Measurements from ENCODE around the gene CRISPLD2. TPM values are rescaled to one million over a fixed set of nuclear protein-coding genes. Genes with fewer than 3 reads are reported as not detected.

CRISPLD2 gene
- total RNA-seq, result 117 TPM

GRCh38 chr16:84819644-84820304, at the start of gene CRISPLD2:
CRISPLD2 (plus strand) TSS chr16:84819985; CDS start chr16:84838496, 18,511 bp downstream.
- DNase-seq (ENCODE audit: low spot score), result peak; percentile 93

- no peak for DNase-seq (ENCODE audit: low spot score)
Measured at GRCh38 chr16:84773312-84773711, 46.5 kb upstream of the CRISPLD2 start.

- DNase-seq (ENCODE audit: low spot score), result no peak
Measured at GRCh38 chr16:84774810-84775209, 45.0 kb upstream of the CRISPLD2 start.

GRCh38 chr16:84775262-84775810, 44.4 kb upstream of the CRISPLD2 start:
- DNase-seq (ENCODE audit: low spot score), result no peak

DNA sequence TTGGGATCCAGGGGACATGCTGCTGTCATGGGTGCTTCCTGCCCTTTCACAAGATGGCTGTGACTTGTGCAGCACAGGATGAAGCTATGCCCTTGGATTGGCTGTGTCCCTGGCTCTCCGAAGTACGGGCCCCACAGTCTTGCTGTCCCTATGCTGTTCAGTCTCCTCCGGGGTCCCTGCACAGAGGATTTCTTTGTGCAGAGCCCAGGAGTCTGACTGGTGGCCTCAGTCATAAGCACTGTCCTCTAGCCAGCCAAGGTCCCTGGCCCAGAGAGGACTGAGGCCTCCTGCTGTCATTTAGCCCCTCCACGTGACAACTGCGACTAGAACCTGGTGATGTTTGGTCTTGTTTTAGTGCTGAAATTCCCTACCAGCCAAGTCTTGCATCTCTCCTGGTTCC, 42.4 kb upstream of the CRISPLD2 start:
- DNase-seq (ENCODE audit: low spot score), result no peak

GRCh38 chr16:84778720-84779119, 41.1 kb upstream of the CRISPLD2 start:
- no peak for DNase-seq (ENCODE audit: low spot score)

GRCh38 chr16:84780063-84780462, 39.7 kb upstream of the CRISPLD2 start:
- no peak for DNase-seq (ENCODE audit: low spot score)

DNA sequence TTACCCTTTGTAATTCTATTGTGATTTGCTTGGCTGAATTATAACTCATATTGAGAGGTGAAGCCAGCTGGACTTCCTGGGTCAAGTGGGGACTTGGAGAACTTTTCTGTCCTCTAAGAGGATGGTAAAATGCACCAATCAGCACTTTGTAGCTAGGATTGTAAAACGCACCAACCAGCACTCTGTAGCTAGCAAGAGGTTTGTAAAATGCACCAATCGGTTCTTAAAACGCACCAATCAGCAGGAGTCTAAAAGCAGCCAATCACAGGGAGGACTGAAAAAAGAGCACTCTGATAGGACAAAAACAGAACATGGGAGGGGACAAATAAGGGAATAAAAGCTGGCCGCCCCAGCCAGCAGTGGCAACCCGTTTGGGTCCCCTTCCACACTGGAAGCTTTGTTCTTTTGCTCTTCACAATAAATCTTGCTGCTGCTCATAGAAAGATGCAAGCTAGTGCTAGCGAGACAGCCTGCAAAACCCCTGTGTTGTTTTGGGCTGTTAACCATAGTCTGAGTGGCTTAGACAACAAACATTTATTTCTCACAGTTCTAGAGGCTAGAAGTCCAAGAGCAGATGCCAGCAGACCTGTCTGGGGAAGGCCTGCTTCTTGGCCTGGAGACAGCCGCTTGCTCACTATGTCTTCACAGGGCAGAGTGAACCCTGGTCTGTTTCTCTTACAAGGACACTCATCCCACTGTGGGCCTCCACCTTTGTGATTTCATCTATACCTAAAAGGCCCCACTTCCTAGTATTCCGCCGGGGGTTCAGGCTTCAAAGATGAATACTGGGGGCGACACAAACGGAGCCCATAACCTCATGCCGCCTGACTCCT, 39.0 kb upstream of the CRISPLD2 start:
- no peak for DNase-seq (ENCODE audit: low spot score)

GRCh38 chr16:84782846-84783245, 36.9 kb upstream of the CRISPLD2 start:
- no peak for DNase-seq (ENCODE audit: low spot score)

GRCh38 chr16:84785843-84786581, 33.8 kb upstream of the CRISPLD2 start:
- peak; percentile 65 for DNase-seq (ENCODE audit: low spot score)

GRCh38 chr16:84786605-84787262, 33.1 kb upstream of the CRISPLD2 start:
- DNase-seq (ENCODE audit: low spot score), result no peak

GRCh38 chr16:84787263-84787622, 32.5 kb upstream of the CRISPLD2 start:
- DNase-seq (ENCODE audit: low spot score), result no peak

DNA sequence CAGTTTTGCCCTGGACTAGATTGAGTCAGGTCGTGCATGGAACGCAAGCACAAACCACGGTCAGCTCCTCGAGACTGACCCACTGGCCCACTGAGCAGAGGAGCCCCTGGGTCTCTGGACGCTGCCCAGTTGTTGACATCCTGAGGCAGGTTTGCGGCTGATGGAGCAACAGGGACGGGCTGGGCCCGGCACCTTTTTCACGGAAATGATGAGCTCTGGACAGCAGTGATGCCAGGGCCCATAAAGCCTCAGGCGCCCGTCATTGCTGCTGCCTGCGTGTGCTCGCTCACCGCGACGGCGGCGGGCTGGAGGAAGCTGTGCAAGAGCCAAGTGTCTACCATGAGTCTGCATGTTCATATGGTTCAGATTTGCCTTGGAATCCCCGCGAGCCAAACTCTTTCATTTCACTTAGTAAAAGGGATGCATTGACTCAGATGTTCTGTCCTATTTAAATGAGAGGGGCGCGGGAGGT, 30.8 kb upstream of the CRISPLD2 start:
- DNase-seq (ENCODE audit: low spot score), result no peak

DNA sequence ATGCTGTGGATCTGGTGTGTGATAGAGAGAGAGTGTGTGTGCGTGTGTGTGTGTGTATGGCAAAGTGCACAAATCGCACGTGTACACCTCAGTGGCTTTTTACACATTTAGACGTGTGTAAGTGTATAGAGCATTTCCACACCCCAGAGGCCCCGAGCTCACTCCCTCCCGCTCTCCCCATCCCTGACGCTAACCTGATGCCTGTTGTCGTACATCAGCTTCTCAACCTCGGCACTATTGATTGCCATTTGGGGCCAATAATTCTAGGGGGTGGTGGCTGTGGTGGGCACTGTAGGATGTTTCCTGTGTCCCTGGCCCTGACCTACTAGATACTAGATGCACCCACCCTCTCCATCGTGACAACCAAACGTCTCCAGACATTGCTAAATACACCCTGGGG, 30.4 kb upstream of the CRISPLD2 start:
- DNase-seq (ENCODE audit: low spot score), result no peak

DNA sequence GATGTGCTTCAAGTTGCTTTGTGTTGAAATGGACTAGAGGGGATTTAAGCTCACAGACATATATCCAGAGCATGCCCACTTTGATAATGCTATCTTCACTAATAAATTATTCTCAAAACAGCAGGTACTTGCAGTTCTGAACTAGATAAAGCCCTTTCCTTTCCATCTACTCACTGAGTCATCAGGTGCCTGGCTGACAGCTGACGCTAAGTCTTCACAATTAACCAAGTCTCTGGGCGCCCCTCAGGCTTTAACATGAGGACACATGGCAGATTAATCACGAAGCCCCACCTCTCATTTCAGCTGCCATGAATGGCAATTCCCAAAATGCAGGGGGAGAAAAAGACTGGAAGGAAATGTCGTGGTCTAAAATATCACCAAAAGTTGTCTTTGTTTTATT, 29.5 kb upstream of the CRISPLD2 start:
- no peak for DNase-seq (ENCODE audit: low spot score)

GRCh38 chr16:84791088-84791487, 28.7 kb upstream of the CRISPLD2 start:
- DNase-seq (ENCODE audit: low spot score), result no peak

DNA sequence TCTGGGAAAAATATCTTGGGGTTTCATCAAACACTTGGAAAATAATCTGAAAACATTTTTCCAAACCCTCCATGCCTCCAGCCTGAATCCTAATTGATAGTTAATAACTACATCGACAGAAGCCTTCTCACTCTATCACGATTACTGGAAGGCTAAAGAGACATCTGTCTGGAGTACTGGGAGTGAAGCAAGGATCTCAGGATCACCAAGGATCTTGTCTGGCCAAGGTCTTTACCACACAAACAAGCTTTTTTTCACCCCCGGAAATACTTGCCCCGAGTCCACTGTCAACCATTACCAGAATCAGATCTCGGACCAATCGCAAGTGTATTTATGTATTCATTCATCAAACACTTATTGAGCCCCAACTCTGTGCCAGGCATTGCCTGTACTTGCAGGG, 28.3 kb upstream of the CRISPLD2 start:
- DNase-seq (ENCODE audit: low spot score), result no peak

DNA sequence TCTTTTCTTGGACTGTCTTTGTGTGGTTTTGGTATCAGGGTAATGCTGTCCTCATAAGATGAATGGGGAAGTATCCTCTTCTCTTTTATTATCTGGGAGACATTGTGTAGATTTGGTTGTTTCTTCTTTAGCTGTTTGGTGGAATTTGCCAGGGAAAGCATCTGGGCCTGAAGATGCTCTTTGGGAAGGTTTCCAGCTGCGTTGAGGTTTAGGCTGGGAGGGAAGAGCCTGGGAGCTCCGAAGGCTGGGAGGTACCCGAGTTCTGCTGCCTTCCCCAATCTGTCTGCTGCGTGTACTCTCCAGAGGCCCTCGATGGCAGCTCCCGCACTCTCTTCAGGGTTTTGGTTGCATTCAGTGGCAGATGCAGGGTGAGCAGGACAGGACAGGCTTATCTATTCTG, 25.6 kb upstream of the CRISPLD2 start:
- no peak for DNase-seq (ENCODE audit: low spot score)

DNA sequence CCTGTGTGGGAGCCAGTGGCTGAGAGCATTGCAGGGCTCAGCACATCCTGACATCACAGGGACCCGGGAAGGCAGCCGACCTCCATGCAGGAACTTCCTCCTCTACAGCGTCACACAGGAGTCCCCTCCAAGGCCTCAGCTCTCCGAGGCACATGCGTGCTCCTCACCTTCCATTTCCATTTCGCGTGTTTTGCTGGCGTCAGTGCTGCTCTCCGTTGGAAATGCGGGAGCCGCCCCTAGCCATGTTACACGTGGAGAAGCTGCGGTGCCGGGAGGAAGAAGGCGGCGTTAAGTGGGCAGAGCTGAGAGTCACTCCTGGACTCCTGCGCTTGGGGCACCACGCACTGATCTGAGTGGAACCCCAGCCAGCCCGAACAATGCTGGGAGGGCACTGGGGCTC, 25.2 kb upstream of the CRISPLD2 start:
- DNase-seq (ENCODE audit: low spot score), result no peak

DNA sequence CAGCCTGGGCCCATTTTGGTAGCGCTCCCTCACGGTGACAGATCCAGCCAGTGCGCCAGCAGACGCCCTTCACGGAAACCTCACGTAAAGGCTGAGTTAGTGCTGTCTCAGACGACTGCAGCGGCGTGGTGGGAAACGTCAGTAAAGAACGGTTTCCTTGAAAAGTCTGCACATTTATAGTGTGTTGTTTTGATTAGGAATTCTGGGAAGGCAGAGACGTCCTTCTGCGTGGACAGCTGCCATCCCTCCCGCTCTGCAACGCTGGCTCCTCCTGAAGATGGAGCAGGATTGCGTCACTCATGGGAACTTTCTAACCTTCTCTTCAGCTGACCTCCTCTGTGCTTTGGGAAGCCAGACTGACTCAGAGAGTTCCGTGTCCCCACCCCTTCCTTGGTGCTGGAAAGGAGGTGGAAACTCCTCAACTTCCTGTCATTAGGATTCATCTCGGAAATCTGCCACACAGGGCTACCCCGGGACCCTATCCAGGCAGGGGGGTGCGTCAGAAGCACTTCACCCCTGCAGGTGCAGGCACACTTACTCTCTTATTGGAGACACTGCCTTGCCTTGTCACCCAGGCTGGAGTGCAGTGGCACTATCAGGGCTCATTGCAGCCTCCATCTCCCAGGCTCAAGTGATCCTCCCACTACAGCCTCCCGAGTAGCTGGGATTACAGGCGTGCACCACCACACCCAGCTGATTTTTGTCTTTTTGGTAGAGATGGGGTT, 24.3 kb upstream of the CRISPLD2 start:
- peak; percentile 79 for DNase-seq (ENCODE audit: low spot score)

All from mucosa of gallbladder (tissue), 1 donor.